Aorta (tissue), 5 donors: ENCODE results near the gene CDKN1A. TPM values are rescaled to one million over a fixed set of nuclear protein-coding genes. Genes with fewer than 3 reads are reported as not detected.
A peak's percentile ranks its signal among the peaks of the same experiment; 100 is the strongest.

Source experiments
- ATAC-seq: fragments of 200-7000 bp; cut with Tn5 transposase; one replicate; pipeline ENCODE4 v1.9.1; 2022; ENCODE audit warnings: moderate library complexity; ENCODE audit not compliant: low FRiP score
- DNase-seq, 2 donors: peaks; one replicate each; pipeline ENCODE4 v3.0.0-alpha.2; 2020
- H3K27ac ChIP-seq, 2 donors: one replicate each; pipeline ENCODE4 v1.5.1; 2013; ENCODE audit warnings: low read length in 2 of 2, mild to moderate bottlenecking in 2 of 2, moderate library complexity in 2 of 2, control low read depth in 1 of 2, inconsistent platforms in 1 of 2, low read depth in 1 of 2
- H3K27me3 ChIP-seq, 2 donors: one replicate each; pipeline ENCODE4 v1.6.1; 2013; ENCODE audit warnings: control low read depth in 1 of 2, low read length in 1 of 2, mild to moderate bottlenecking in 1 of 2, moderate library complexity in 1 of 2; ENCODE audit not compliant: insufficient read depth in 2 of 2, control insufficient read depth in 1 of 2
- H3K36me3 ChIP-seq, 2 donors: one replicate each; pipeline ENCODE4 v1.6.1; 2013; ENCODE audit warnings: control low read depth in 1 of 2, low read length in 1 of 2, mild to moderate bottlenecking in 1 of 2; ENCODE audit not compliant: insufficient read depth in 2 of 2, control insufficient read depth in 1 of 2
- H3K4me1 ChIP-seq, 2 donors: one replicate each; pipeline ENCODE4 v1.6.1; 2013; ENCODE audit warnings: low read length in 2 of 2, control low read depth in 1 of 2, mild to moderate bottlenecking in 1 of 2, moderate library complexity in 1 of 2; ENCODE audit not compliant: insufficient read depth in 2 of 2, control insufficient read depth in 1 of 2
- H3K4me3 ChIP-seq, 2 donors: one replicate each; pipeline ENCODE4 v1.5.1; 2013; ENCODE audit warnings: low read length in 2 of 2, control low read depth in 1 of 2, mild to moderate bottlenecking in 1 of 2
- H3K9me3 ChIP-seq: one replicate; pipeline ENCODE4 v1.6.1; 2013; ENCODE audit warnings: mild to moderate bottlenecking, low read length; ENCODE audit not compliant: control insufficient read depth
- WGBS, 2 donors: extraction: QIAGEN DNeasy Blood & Tissue Kit; methylation state at CpG; one replicate each; pipeline ENCODE4 v1.1.7; 2013; 5-methylcytosine and 5-hydroxymethylcytosine counted together
- intact Hi-C, 2 donors: fragments of 100-400 bp; cut with DNase I; formaldehyde crosslinking; loops; one replicate each; pipeline versions ENCODE4 v1.14.2 to v1.15.0; 2022
- polyA plus RNA-seq, 2 donors: library from polyadenylated mRNA; stranded (reverse); fragments of 200-250 nt; gene quantifications; one replicate each; pipeline ENCODE4 v1.2.3, GENCODE V29; 2013
- total RNA-seq, 2 donors: library from RNA; stranded (reverse); fragmentation: NEBNext Ultra II Directional; extraction: Animal tissue kit (Norgen Biotek cat#: 25700); gene quantifications; one replicate each; pipeline ENCODE4 v1.2.1, GENCODE V29; 2021
- donor health status: healthy with polysubstance abuse.
- donor health status: Bipolar disorder and iron deficiency.
- donor health status: DM: no; HTN: no; CAD: no.
- donor health status: DM: no; HTN: no; CAD: no.
- donor health status: DM: yes; HTN: yes; CAD: no.

Gene CDKN1A
- total and polyA plus RNA-seq, 4 donors, result 132 to 296 (median 141) TPM

DNA sequence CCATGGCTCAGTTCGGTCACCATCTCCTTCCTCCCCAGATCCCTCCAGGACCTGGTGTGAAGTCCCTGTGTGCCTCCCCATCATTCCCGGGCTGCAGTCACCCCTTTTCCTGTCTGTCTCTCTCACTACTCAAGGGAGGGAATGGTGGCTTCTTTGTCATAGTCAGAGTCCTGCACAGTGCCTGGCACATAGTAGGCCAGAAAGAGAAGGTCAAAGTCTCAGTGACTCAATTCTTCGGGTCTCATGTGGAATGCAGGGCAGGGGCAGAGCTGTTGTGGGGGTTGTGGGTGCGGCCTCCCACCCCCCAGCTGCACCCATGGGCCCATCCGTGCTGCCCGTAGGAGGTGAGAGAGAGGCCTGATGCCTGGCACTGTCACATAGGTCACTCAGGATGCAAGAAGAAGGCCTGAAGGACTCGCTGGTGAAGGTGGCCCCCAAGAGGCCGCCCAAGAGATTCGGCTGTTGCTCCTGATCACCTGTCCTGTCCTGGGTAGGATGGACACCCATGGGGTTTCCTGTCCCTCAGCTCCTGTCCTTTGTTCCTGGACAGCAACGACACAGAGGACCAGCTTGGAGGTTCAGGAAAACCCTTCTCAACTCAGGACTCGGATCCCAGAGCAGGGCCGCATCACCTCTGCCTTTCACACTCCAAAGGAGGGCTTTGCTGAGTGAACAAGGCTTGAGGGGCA, 53.3 kb downstream of the CDKN1A start:
- intact Hi-C loops, result loop anchor here in 1 of 2 donors (5.0 kb wide), 2 partner anchors 49 to 114 kb away; no protein-coding TSS in a partner anchor
- Histone ChIP-seq H3K36me3 (no peaks in the 10 kb centered on the region), H3K4me1 (no peaks in the 10 kb centered on the region), H3K27me3 (no peaks in the 10 kb centered on the region), H3K9me3 (no peaks in the 10 kb centered on the region), H3K4me3 (no peak overlapping the region), H3K27ac (no peak overlapping the region)
- WGBS, 2 donors, result 93 to 98% methylated on average over 12 of the region's 12 CpGs
- DNase-seq (peak in 1 of 2 donors; percentile 57), ATAC-seq (no peak)

GRCh38 chr6:36733300-36733699, 54.8 kb downstream of the CDKN1A start:
- WGBS, 2 donors, result 94 to 95% methylated on average over 5 of the region's 5 CpGs
- H3K9me3 ChIP-seq, result no peaks in the 10 kb centered on the region
- DNase-seq, result peak; percentile 10 to 45
- ATAC-seq, result no peak
- H3K27me3 ChIP-seq, result no peaks in the 10 kb centered on the region
- no peak overlapping the region for H3K27ac ChIP-seq
- H3K4me1 ChIP-seq, result no peaks in the 10 kb centered on the region
- no peak overlapping the region for H3K4me3 ChIP-seq
- intact Hi-C loops, result loop anchor here in 1 of 2 donors (5.0 kb wide), 2 partner anchors 51 to 116 kb away; no protein-coding TSS in a partner anchor
- H3K36me3 ChIP-seq, result no peaks in the 10 kb centered on the region

DNA sequence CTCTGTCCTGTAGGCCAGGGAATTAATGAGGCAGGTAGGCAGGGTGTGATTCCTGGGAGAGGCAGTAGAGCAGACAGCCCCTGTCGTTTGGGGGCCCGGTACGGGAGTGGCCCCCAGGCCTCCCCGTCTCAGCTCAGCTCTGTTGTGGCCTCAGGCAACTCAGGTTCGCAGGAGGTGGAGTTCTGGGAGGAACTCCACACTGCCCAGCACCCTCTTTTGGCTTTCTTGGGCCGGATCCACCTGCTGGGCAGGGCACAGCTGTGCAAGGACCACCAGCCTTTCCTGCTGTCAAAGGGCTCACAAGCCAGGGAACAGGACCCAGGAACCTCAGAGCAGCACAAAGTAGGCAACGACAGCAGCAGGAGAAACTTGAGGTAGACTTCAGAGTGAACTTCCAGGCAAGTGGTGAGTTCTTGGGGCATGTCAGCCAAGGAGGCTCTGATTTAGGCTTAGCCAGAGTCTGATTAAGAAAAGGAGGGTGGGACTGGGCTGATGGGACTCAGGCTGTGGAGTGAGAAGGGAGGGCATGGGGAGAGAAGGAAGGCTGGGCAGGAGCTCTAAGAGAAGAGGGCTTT, 56.1 kb downstream of the CDKN1A start:
- Histone ChIP-seq H3K27ac (no peak overlapping the region), H3K4me3 (no peak overlapping the region), H3K27me3 (no peaks in the 10 kb centered on the region), H3K36me3 (no peaks in the 10 kb centered on the region), H3K4me1 (no peaks in the 10 kb centered on the region), H3K9me3 (no peaks in the 10 kb centered on the region)
- intact Hi-C loops, result loop anchor here in 1 of 2 donors (5.0 kb wide), 2 partner anchors 52 to 117 kb away; no protein-coding TSS in a partner anchor
- no peak for DNase-seq
- 87 to 94% methylated on average over 7 of the region's 7 CpGs for WGBS, 2 donors
- peak; percentile 13 for ATAC-seq

GRCh38 chr6:36735110-36736071, 56.9 kb downstream of the CDKN1A start:
- DNase-seq, result peak; percentile 93 to 94
- peak overlapping the region in 1 of 2 donors; percentile 14 for H3K4me3 ChIP-seq
- intact Hi-C loops, result no loop called here
- H3K4me1 ChIP-seq, result no peaks in the 10 kb centered on the region
- H3K9me3 ChIP-seq, result no peaks in the 10 kb centered on the region
- no peaks in the 10 kb centered on the region for H3K36me3 ChIP-seq
- no peaks in the 10 kb centered on the region for H3K27me3 ChIP-seq
- 3 to 6% methylated on average over 24 of the region's 24 CpGs for WGBS, 2 donors
- H3K27ac ChIP-seq, result peak overlapping the region in 1 of 2 donors; percentile 34
- ATAC-seq, result peak; percentile 93

Other genes starting within 250 kb of the CDKN1A start
- not detected for gene PXT1, start 235.9 kb upstream of the CDKN1A start, total RNA-seq
- under 1 TPM in 1 of 2 donors, not detected in 1; 0.05 TPM for gene PXT1, start 235.9 kb upstream of the CDKN1A start, polyA plus RNA-seq
- 10 to 100 TPM; 58.7 to 70.6 TPM for gene KCTD20, start 235.7 kb upstream of the CDKN1A start, total RNA-seq
- 10 to 100 TPM; 25.8 to 27.3 TPM for gene KCTD20, start 235.7 kb upstream of the CDKN1A start, polyA plus RNA-seq
- 10 to 100 TPM; 25.2 to 38.0 TPM for gene STK38, start 131.2 kb upstream of the CDKN1A start, total RNA-seq
- gene STK38, start 131.2 kb upstream of the CDKN1A start, polyA plus RNA-seq, result 10 to 100 TPM; 14.9 to 16.2 TPM
- 100 to 1,000 TPM; 190 to 197 TPM for gene SRSF3, start 84.4 kb upstream of the CDKN1A start, total RNA-seq
- 100 to 1,000 TPM; 160 to 193 TPM for gene SRSF3, start 84.4 kb upstream of the CDKN1A start, polyA plus RNA-seq
- gene RAB44, start 19.1 kb downstream of the CDKN1A start, total RNA-seq, result under 1 TPM; 0.29 to 0.66 TPM
- not detected for gene RAB44, start 19.1 kb downstream of the CDKN1A start, polyA plus RNA-seq
- 10 to 100 TPM in 1 of 2 donors, 1 to 10 TPM in 1; 7.9 to 13.1 TPM for gene CPNE5, start 160.7 kb downstream of the CDKN1A start, total RNA-seq
- gene CPNE5, start 160.7 kb downstream of the CDKN1A start, polyA plus RNA-seq, result under 1 TPM in 1 of 2 donors, not detected in 1; 0.20 TPM
- gene PPIL1, start 196.1 kb downstream of the CDKN1A start, total RNA-seq, result 10 to 100 TPM; 12.0 to 13.4 TPM
- gene PPIL1, start 196.1 kb downstream of the CDKN1A start, polyA plus RNA-seq, result 10 to 100 TPM in 1 of 2 donors, 1 to 10 TPM in 1; 9.6 to 33.7 TPM
- 10 to 100 TPM; 56.9 to 59.7 TPM for gene C6orf89, start 207.2 kb downstream of the CDKN1A start, total RNA-seq
- gene C6orf89, start 207.2 kb downstream of the CDKN1A start, polyA plus RNA-seq, result 10 to 100 TPM; 16.7 to 22.8 TPM